GM18858 (cell line): Measurements from ENCODE around the gene GNAT3.

ENCODE experiments used
- ATAC-seq: cut with Tn5 transposase; IDR thresholded peaks from one replicate; pipeline ENCODE4 v1.9.1; 2021; ENCODE audit not compliant: unreplicated experiment

The GNAT3 gene

DNA sequence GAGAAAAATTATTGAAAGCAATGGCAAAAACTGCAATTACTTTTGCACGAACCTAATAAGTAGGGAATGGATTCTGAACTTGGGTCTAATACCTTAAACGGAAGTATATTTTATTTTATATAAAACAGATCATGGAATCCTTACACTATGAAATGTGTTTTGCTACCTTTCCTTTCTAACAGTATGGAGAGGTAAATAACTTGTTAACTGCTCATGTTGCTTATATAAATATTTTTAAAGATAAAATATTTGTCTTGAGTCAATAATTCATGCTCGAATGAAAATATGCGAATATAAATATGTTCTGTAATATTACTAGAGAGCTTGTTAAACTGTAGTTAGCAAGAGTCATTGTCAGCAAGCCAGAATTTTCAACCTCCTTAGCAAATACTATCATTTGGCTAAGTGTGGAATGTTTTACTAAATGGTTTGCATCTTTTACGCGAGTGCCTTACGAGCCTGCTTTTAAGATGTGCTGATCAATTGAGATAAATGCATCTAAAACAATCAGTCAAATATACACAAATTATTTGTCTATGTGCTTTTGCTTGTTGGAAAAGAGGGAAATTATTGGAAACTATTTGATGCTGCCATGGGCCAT is 5.9 kb downstream of the GNAT3 start:
- no peak for ATAC-seq

- no peak for ATAC-seq
These were observed 11.5 kb downstream of the GNAT3 start for GRCh38 chr7:80500325-80500724.

DNA sequence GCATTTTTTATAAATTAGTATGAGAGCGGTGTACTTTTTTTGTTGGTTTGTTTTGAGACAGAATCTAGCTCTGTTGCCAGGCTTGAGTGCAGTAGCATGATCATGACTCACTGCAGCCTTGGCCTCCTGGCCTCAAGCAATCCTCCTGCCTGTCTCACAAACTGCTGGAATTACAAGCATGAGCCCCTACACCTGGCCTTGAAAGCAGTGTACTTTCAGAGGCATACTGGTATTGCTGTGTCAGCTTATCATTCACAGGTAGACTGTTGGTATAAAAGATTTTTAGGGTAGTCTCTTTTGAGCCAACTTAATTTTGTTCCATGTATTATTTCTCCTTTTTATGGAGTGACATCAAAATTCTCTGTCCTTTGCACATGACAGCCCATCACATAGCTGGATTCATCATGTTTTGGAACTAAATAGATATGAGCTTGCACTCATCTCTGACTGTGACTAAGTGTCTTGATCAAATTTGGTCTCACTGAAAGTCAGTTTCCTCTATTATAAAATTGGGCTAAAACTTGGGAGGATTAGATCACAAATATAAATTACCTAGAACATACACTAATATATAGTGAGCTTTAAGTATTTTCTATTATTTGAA is 12.4 kb downstream of the GNAT3 start:
- ATAC-seq, result no peak

- ATAC-seq, result no peak
These were observed 13.1 kb downstream of the GNAT3 start for GRCh38 chr7:80498481-80499349.

DNA sequence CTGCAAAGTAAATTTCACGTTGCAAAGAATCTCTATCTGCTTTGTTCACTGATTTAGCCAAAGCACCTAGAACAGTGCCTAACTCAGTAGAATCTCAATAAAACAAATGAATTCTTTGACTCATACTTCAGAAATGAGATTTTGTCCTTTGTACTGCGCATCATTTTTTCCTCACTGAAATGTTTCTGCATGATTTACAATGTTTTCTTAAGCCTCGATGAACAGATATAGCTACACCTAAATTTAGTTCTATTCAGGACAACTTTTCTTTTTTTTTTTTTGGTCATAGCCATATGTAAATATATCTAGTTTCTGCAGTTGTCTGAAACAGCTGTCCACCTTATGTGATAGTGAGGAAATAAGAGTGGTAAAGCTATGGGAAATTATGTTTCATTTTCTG is 15.3 kb downstream of the GNAT3 start:
- no peak for ATAC-seq

GRCh38 chr7:80493121-80493849 is 18.6 kb downstream of the GNAT3 start:
- no peak for ATAC-seq

DNA sequence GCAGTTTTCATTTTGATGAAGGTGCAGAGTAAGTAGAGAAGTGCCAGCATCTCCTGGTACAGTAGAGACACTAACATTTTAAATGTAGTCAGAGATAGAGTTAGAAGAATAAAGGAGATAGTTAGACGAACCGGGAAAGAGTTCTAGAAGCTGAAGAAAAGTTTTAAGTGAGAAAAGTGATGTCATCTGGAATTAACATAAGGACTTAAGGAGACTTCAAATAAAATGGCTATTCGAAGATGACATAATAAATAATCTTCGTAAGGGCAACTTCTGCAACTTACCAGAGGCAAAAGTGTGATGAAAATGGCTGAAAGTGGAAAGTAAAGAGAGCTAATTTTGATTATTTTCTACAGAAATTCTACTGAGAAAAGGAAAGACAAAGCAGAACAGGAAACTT is 20.4 kb downstream of the GNAT3 start:
- no peak for ATAC-seq

DNA sequence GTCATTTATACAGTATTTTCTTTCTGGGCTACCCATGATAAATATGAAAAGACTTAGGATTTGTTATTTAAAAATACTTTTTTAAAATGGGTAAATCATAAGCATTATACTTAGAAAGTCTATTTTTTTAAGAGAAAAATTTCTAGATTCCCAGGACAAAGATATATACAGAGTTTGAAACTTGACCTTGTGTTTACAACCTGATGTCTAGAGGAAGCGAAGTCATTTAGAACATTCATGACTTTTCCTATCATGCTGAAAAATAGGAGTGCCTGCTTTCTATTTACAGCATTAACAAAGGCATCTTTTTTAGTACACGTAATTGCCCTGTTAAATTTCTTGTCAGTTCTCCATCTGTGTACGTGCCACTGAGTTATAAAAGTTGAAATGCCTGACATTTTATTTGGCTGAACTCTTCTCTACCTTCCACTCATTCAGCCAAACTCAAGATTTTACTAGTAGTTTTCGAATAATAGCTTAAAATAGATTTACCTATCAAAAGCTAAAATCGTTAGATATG is 23.0 kb downstream of the GNAT3 start:
- ATAC-seq, result no peak

GRCh38 chr7:80488406-80488805 is 23.5 kb downstream of the GNAT3 start:
- ATAC-seq, result no peak

DNA sequence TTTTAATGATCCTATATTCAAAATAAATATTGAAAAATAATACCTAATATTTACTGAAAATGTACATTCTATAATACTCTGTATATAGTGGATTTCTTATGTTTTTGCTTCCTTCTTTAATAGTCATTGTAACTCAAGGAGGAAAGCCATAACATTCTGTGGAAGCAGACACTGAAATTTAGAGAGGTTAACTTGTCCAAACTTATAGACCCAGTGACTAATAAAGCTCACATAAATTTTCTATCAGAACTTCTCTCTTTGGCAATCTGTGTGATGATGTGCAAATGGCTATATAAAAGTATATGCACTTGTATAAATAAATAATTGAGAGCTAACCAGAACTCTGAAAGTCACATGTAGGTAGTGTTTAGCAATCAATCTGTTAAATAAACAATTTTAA is 26.1 kb downstream of the GNAT3 start:
- ATAC-seq, result no peak

DNA sequence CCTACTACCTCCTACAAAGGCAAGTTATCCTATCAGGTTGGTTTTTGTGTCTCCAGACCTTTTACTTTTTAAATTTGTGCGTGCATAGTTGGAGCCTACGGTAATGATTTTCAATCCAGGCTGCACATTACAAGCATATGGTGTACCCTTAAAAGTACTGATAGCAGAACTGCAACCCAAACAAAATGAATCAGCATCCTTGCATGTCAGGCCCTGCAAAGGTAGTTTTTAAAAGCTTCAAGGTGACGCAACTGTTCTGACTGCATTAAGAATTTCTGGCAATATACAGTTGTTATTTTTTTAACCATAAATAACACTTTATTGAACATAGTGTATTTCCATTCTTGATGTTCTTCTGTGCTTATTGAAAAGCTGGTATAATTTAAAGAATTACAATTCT is 28.9 kb downstream of the GNAT3 start:
- ATAC-seq, result no peak

GRCh38 chr7:80481196-80481884 is 30.5 kb downstream of the GNAT3 start:
- no peak for ATAC-seq

DNA sequence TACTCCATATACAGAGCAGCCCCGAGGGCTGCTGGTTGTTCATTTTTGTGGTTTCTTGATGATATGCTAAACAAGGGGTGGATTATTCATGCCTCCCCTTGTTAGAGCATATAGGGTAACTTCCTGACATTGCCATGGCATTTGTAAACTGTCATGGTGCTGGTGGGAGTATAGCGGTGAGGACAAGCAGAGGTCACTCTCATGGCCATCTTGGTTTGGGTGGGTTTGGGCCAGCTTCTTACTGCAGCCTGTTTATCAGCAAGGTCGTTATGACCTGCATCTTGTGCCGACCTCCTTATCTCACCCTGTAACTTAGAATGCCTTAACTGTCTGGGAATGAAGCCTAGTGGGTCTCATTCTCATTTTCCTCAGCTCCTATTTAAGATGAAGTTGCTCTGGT is 31.3 kb downstream of the GNAT3 start:
- no peak for ATAC-seq

DNA sequence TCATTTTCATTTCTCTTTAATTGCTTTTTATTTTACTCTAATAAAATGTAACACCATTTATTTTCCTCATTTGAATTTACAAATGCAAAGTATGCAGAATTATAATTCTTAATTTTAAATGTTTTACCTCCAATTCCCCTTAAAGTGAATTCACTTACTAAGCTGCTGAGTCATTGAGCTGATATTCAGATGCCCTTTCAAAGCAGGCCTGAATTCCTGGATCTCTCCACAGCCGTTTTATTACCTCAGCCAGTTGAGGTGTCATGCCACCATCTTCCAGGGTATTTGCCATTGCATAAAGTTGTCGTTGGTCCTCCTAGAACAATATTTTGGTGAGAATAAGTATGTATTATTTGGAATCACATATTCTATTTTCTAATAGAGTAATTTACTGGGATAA is 33.2 kb downstream of the GNAT3 start:
- no peak for ATAC-seq

DNA sequence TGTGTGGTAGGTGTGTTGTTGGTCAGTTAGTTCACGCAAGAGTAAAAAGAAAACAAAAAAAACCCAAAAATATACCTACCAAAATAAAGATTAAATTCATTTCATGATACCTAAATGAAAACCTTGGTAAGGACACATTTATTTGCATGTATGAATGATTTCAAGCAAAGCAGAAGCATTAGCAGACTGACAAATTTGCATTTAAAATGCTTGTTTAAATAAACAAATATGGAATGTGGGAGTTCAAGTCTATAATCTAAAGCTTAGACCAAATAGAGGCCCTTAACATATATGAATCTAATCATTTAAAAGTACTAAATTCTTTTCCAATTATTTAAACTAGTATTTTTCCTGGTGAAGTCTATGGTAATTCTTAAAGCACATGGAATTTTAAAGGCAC is 35.8 kb downstream of the GNAT3 start:
- no peak for ATAC-seq

- ATAC-seq, result no peak
These were observed 36.5 kb downstream of the GNAT3 start for GRCh38 chr7:80475383-80475782.

DNA sequence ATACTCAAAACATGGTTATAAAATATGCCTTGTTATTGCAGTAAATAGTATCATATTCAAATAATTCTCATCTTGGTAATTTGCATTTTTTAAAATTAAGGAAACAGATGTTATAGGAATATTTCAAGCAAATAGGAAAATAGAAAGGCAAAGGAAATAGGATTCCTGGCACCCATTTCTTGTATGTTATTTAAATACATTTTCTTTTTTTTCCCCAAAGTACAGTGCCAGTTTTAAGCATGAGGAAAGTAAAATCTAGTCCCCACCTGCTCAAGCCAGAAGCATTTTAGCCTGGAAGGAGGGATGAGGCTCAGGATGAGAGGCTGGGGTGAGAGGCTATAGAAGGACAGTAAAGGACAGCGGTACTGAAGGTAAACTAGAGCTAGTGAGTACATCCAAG is 38.1 kb downstream of the GNAT3 start:
- no peak for ATAC-seq

GRCh38 chr7:80472491-80473200 is 39.2 kb downstream of the GNAT3 start:
- no peak for ATAC-seq

DNA sequence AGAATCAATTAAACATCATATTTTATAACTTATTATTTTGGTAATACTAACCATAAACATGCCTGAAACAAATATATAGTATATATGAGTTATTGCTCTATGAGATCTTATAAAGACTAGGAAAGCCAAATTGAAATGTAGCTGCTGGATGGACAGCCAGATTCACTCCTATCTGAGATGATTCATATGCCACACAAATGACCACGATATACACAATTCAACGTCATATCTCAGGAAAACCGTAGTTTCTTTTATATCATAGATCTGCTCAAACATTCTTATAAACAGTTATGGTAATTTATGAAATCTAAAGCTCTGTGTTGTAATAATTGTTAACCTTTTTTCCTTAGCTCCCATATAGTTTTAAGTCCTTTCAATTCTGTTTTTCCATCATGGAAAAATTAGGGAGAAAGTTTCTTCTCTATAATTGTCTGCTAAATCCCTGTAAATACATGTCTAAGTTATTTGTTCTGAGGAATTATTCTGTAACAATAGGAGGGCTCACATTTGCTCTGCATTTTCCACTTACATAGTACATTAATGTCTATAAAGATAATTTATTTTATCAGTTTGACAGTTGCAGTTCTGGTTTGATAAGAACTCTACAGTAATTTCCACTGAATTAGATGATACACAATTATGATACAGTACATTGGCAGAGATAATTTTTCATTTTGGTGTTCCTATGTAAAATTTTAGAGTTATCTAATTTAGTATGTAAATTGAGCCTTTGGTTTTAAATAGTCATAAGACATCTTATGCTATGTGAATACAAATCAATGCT is 42.7 kb downstream of the GNAT3 start:
- ATAC-seq, result no peak
